Lung (tissue), 12 donors: ENCODE results near the gene NFIB. TPM values are rescaled to one million over a fixed set of nuclear protein-coding genes. Genes with fewer than 3 reads are reported as not detected.
A peak's percentile ranks its signal among the peaks of the same experiment; 100 is the strongest.

ENCODE experiments used
- ATAC-seq: fragments of 200-7000 bp; cut with Tn5 transposase; one replicate; pipeline ENCODE4 v1.9.1; 2020; ENCODE audit warnings: moderate number of reproducible peaks; ENCODE audit not compliant: insufficient read depth, low FRiP score
- DNase-seq, 3 donors: peaks; one replicate each; pipeline ENCODE4 v3.0.0-alpha.2; 2013 to 2017
- H3K27ac ChIP-seq, 2 donors: one replicate each; pipeline ENCODE4 v1.5.1; 2013; ENCODE audit warnings: mild to moderate bottlenecking in 2 of 2, moderate library complexity in 2 of 2, control low read depth in 1 of 2, inconsistent platforms in 1 of 2, low read depth in 1 of 2, low read length in 1 of 2
- H3K27me3 ChIP-seq, 3 donors: one replicate each; pipeline ENCODE4 v1.5.1; 2013; ENCODE audit warnings: low read length in 2 of 3; ENCODE audit not compliant: control insufficient read depth in 3 of 3, insufficient read depth in 3 of 3
- H3K36me3 ChIP-seq, 4 donors: one replicate each; pipeline ENCODE4 v1.5.1; 2013; ENCODE audit warnings: low read length in 4 of 4, mild to moderate bottlenecking in 1 of 4, moderate library complexity in 1 of 4; ENCODE audit not compliant: control insufficient read depth in 4 of 4, insufficient read depth in 4 of 4
- H3K4me1 ChIP-seq, 5 donors: one replicate each; pipeline ENCODE4 v1.5.1; 2013; ENCODE audit warnings: low read length in 5 of 5, mild to moderate bottlenecking in 2 of 5, moderate library complexity in 1 of 5; ENCODE audit not compliant: control insufficient read depth in 5 of 5, insufficient read depth in 5 of 5
- H3K4me3 ChIP-seq: one replicate; pipeline ENCODE4 v1.5.1; 2013; ENCODE audit warnings: mild to moderate bottlenecking, control low read depth, moderate library complexity
- H3K9ac ChIP-seq, 2 donors: one replicate each; pipeline ENCODE4 v1.5.1; 2013; ENCODE audit warnings: low read length in 2 of 2, control low read depth in 1 of 2; ENCODE audit not compliant: insufficient read depth in 1 of 2
- H3K9me3 ChIP-seq, 4 donors: one replicate each; pipeline ENCODE4 v1.5.1; 2013; ENCODE audit warnings: low read length in 3 of 4, mild to moderate bottlenecking in 1 of 4, moderate library complexity in 1 of 4; ENCODE audit not compliant: control insufficient read depth in 4 of 4, insufficient read depth in 3 of 4
- WGBS, 2 donors: extraction: QIAGEN DNeasy Blood & Tissue Kit; methylation state at CpG; one replicate each; pipeline ENCODE4 v1.1.7; 2013; 5-methylcytosine and 5-hydroxymethylcytosine counted together
- polyA plus RNA-seq, 2 donors: library from polyadenylated mRNA; stranded (reverse); fragments of 200-250 nt; gene quantifications; one replicate each; pipeline ENCODE4 v1.2.1, GENCODE V29; 2013
- total RNA-seq, 2 donors: library from RNA; depleted of rRNA in 1 of 2; stranded (reverse); fragments of >200 nt in 1 of 2; gene quantifications; one replicate each; pipeline ENCODE4 v1.2.1, GENCODE V29; 2014 to 2021
- TF ChIP-seq, protein P1 (sequence below): IDR thresholded peaks from 2 replicates; pipeline ENCODE4 v1.5.1; 2012; ENCODE audit warnings: mild to moderate bottlenecking; ENCODE audit errors: control extremely low read depth, extremely low read depth
- donor health status: control.
- donor health status: control.
- donor health status: Bipolar disorder and iron deficiency.
- donor health status: healthy.
- donor health status: DM: yes; HTN: yes; CAD: no.

The NFIB gene
- total and polyA plus RNA-seq, 4 donors = 7.3 to 189 (median 51.0) TPM

- WGBS, 2 donors = 39 to 70% methylated on average over 2 of the region's 2 CpGs
- Histone ChIP-seq H3K9ac (peak overlapping the region in 1 of 2 donors; percentile 100), H3K36me3 (peaks cover 0 to 30% (median 8%) of the 10 kb centered on the region in 4 donors), H3K27ac (peak overlapping the region in 1 of 2 donors; percentile 70), H3K4me1 (peaks cover 6 to 42% (median 16%) of the 10 kb centered on the region in 5 donors), H3K9me3 (peaks cover 0 to 2% (median 0%) of the 10 kb centered on the region in 4 donors), H3K4me3 (no peak overlapping the region), H3K27me3 (no peaks in the 10 kb centered on the region)
- TF ChIP-seq, protein P1, sequence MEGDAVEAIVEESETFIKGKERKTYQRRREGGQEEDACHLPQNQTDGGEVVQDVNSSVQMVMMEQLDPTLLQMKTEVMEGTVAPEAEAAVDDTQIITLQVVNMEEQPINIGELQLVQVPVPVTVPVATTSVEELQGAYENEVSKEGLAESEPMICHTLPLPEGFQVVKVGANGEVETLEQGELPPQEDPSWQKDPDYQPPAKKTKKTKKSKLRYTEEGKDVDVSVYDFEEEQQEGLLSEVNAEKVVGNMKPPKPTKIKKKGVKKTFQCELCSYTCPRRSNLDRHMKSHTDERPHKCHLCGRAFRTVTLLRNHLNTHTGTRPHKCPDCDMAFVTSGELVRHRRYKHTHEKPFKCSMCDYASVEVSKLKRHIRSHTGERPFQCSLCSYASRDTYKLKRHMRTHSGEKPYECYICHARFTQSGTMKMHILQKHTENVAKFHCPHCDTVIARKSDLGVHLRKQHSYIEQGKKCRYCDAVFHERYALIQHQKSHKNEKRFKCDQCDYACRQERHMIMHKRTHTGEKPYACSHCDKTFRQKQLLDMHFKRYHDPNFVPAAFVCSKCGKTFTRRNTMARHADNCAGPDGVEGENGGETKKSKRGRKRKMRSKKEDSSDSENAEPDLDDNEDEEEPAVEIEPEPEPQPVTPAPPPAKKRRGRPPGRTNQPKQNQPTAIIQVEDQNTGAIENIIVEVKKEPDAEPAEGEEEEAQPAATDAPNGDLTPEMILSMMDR = no peak
- peak in 2 of 3 donors; percentile 72 to 80 for DNase-seq
- ATAC-seq = no peak
These were observed 3.6 kb downstream of the NFIB start for GRCh38 chr9:14310311-14310710.

GRCh38 chr9:14309403-14309802 lies 4.5 kb downstream of the NFIB start:
- no peaks in the 10 kb centered on the region for H3K27me3 ChIP-seq
- DNase-seq (peak; percentile 60 to 89 (median 89)), ATAC-seq (no peak)
- WGBS, 2 donors = 9 to 32% methylated on average over 2 of the region's 2 CpGs
- peak overlapping the region; percentile 54 to 82 for H3K27ac ChIP-seq
- peaks cover 6 to 51% (median 20%) of the 10 kb centered on the region in 5 donors for H3K4me1 ChIP-seq
- H3K9ac ChIP-seq = peak overlapping the region; percentile 26 to 100
- H3K4me3 ChIP-seq = no peak overlapping the region
- TF ChIP-seq, protein P1 = no peak
- H3K36me3 ChIP-seq = peaks cover 0 to 37% (median 9%) of the 10 kb centered on the region in 4 donors
- peaks cover 0 to 2% (median 0%) of the 10 kb centered on the region in 4 donors for H3K9me3 ChIP-seq

GRCh38 chr9:14308853-14309145 lies 5.1 kb downstream of the NFIB start:
- DNase-seq = peak in 1 of 3 donors; percentile 68
- Histone ChIP-seq H3K4me3 (no peak overlapping the region), H3K9ac (peak overlapping the region; percentile 31 to 100), H3K9me3 (peaks cover 0 to 2% (median 0%) of the 10 kb centered on the region in 4 donors), H3K27ac (peak overlapping the region; percentile 18 to 82), H3K27me3 (no peaks in the 10 kb centered on the region), H3K36me3 (peaks cover 0 to 41% (median 12%) of the 10 kb centered on the region in 4 donors), H3K4me1 (peaks cover 6 to 56% (median 25%) of the 10 kb centered on the region in 5 donors)
- ATAC-seq = no peak
- 40 to 53% methylated on average over 6 of the region's 6 CpGs for WGBS, 2 donors
- TF ChIP-seq, protein P1 = no peak
